Progenitor cell of endocrine pancreas (in vitro differentiated cells): Measurements from ENCODE around the gene PDCD10. TPM values are rescaled to one million over a fixed set of nuclear protein-coding genes. Genes with fewer than 3 reads are reported as not detected.

Experiments used
- DNase-seq: peaks from one replicate; pipeline ENCODE4 v3.0.0; 2021; ENCODE audit warnings: low spot score; ENCODE audit not compliant: unreplicated experiment
- H3K27ac Mint-ChIP-seq: 2 replicates; pipeline ENCODE4 v1.8.0; 2021; ENCODE audit warnings: mild to moderate bottlenecking, moderate library complexity, mixed read lengths
- H3K27me3 Mint-ChIP-seq: 2 replicates; pipeline ENCODE4 v1.8.0; 2021; ENCODE audit warnings: mixed read lengths
- H3K36me3 Mint-ChIP-seq: 2 replicates; pipeline ENCODE4 v1.8.0; 2022; ENCODE audit warnings: mixed read lengths; ENCODE audit not compliant: insufficient read depth
- H3K4me1 Mint-ChIP-seq: 2 replicates; pipeline ENCODE4 v1.8.0; 2021; ENCODE audit warnings: low read depth, mixed read lengths
- H3K4me3 Mint-ChIP-seq: 2 replicates; pipeline ENCODE4 v1.8.0; 2021; ENCODE audit warnings: low read depth, mild to moderate bottlenecking, moderate library complexity, mixed read lengths
- H3K9me3 Mint-ChIP-seq: 2 replicates; pipeline ENCODE4 v1.8.0; 2021; ENCODE audit warnings: low read depth, mixed read lengths
- total RNA-seq: library from RNA; stranded (reverse); gene quantifications from 2 replicates; pipeline ENCODE4 v1.2.1, GENCODE V29; 2021
- TF ChIP-seq, protein P1 (sequence below): fragments of 200-600 bp; sonication (generic); IDR thresholded peaks from one replicate; pipeline ENCODE4 v1.5.0; 2021; ENCODE audit warnings: antibody characterized with exemption, mild to moderate bottlenecking; ENCODE audit not compliant: unreplicated experiment

The PDCD10 gene
- total RNA-seq, 1 donor from 2014 or later = 45.7 TPM

DNA sequence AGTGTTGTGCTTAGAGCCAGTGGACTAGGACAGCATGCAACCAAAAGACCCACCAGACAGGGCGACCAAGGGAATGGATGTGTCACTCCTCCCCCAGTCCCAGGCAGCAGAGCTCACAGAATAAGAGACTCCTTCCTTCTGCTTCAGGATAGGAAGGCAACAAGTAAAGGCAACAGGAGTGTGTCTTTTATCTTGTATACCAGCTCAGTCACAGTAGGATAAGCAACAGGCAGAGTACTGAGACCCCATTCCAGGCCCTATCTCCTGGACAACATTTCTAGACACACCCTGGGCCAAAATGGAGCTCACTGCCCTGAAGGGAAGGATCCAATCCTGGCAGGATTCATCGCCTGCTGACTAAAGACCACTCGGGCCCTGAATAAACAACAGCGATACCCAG, 25.0 kb downstream of the PDCD10 start:
- H3K4me3 Mint-ChIP-seq = no peak overlapping the region
- H3K27ac Mint-ChIP-seq = no peak overlapping the region
- H3K36me3 Mint-ChIP-seq = peaks cover 52% of the 10 kb centered on the region
- peaks cover 15% of the 10 kb centered on the region for H3K4me1 Mint-ChIP-seq
- no peak for DNase-seq
- TF ChIP-seq, protein P1, sequence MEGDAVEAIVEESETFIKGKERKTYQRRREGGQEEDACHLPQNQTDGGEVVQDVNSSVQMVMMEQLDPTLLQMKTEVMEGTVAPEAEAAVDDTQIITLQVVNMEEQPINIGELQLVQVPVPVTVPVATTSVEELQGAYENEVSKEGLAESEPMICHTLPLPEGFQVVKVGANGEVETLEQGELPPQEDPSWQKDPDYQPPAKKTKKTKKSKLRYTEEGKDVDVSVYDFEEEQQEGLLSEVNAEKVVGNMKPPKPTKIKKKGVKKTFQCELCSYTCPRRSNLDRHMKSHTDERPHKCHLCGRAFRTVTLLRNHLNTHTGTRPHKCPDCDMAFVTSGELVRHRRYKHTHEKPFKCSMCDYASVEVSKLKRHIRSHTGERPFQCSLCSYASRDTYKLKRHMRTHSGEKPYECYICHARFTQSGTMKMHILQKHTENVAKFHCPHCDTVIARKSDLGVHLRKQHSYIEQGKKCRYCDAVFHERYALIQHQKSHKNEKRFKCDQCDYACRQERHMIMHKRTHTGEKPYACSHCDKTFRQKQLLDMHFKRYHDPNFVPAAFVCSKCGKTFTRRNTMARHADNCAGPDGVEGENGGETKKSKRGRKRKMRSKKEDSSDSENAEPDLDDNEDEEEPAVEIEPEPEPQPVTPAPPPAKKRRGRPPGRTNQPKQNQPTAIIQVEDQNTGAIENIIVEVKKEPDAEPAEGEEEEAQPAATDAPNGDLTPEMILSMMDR = no peak
- peaks cover 19% of the 10 kb centered on the region for H3K9me3 Mint-ChIP-seq
- H3K27me3 Mint-ChIP-seq = no peaks in the 10 kb centered on the region

DNA sequence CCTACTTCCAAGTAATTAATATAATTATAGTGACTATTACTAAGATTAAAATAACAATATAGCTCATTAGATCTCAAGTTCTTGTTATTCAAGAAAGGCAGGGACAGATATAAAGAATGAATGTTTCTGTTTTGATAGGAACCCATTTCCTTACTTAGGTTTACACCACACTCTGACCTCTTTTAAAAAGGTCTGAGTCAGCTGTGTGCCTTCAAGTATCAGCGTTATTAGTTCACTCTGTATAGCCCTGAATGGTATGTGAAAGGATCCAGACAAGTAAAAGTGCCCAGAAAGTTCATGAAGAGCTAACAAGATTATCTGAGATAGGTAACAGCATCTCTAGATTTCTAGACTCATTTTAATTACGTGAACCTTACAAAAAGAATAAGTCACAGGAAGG, 28.9 kb downstream of the PDCD10 start:
- Mint-ChIP-seq H3K4me1 (peaks cover 15% of the 10 kb centered on the region), H3K4me3 (no peak overlapping the region), H3K36me3 (peaks cover 24% of the 10 kb centered on the region), H3K27ac (peak overlapping the region; percentile 48), H3K27me3 (no peaks in the 10 kb centered on the region), H3K9me3 (no peaks in the 10 kb centered on the region)
- no peak for DNase-seq
- TF ChIP-seq, protein P1 = no peak

DNA sequence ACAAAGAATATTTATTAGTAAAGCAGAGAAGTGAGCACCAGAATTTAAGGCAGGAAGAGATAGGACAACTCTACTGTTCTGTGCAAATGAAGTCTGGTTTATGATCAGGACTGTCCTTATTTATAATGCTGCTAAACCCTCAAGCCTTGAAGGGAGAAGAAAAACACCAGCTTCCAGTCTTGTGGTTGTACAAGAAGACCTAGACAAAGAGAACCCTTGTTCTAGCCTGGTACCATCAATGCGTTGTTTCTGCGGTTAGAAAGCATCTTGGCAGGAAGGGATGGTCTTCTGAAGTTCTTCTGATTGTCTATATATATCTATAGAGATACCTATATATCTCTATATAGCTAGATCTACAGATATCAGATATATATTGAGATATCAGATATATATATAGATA, 33.8 kb downstream of the PDCD10 start:
- Mint-ChIP-seq H3K27me3 (no peaks in the 10 kb centered on the region), H3K4me1 (peaks cover 18% of the 10 kb centered on the region), H3K9me3 (no peaks in the 10 kb centered on the region), H3K4me3 (no peak overlapping the region), H3K36me3 (peaks cover 9% of the 10 kb centered on the region), H3K27ac (no peak overlapping the region)
- TF ChIP-seq, protein P1 = no peak
- DNase-seq = no peak

- DNase-seq = no peak
- TF ChIP-seq, protein P1 = no peak
- no peak overlapping the region for H3K27ac Mint-ChIP-seq
These were observed 34.6 kb downstream of the PDCD10 start for GRCh38 chr3:167700046-167700445.

GRCh38 chr3:167694121-167694520, 40.6 kb downstream of the PDCD10 start:
- Mint-ChIP-seq H3K27me3 (no peaks in the 10 kb centered on the region), H3K36me3 (peaks cover 19% of the 10 kb centered on the region), H3K4me1 (peaks cover 20% of the 10 kb centered on the region), H3K27ac (no peak overlapping the region), H3K9me3 (no peaks in the 10 kb centered on the region), H3K4me3 (no peak overlapping the region)
- TF ChIP-seq, protein P1 = no peak
- no peak for DNase-seq

More at GRCh38 chr3:167700046-167700445, 34.6 kb downstream of the PDCD10 start:
- Mint-ChIP-seq H3K36me3 (peaks cover 13% of the 10 kb centered on the region), H3K9me3 (no peaks in the 10 kb centered on the region), H3K4me1 (peaks cover 15% of the 10 kb centered on the region), H3K4me3 (no peak overlapping the region), H3K27me3 (no peaks in the 10 kb centered on the region)
